HG03565 (cell line): ENCODE data around the gene DNAJB6.
A peak's percentile ranks its signal among the peaks of the same experiment; 100 is the strongest.
"Not testable (repeated sequence)": the region's sequence is repeated elsewhere in the genome, so short reads cannot be mapped to it uniquely, and the experiment has no call there.

Source experiments
- ATAC-seq: cut with Tn5 transposase; IDR thresholded peaks from one replicate; pipeline ENCODE4 v1.9.1; 2021; ENCODE audit warnings: mild to moderate bottlenecking, moderate library complexity; ENCODE audit not compliant: unreplicated experiment

Gene DNAJB6

DNA sequence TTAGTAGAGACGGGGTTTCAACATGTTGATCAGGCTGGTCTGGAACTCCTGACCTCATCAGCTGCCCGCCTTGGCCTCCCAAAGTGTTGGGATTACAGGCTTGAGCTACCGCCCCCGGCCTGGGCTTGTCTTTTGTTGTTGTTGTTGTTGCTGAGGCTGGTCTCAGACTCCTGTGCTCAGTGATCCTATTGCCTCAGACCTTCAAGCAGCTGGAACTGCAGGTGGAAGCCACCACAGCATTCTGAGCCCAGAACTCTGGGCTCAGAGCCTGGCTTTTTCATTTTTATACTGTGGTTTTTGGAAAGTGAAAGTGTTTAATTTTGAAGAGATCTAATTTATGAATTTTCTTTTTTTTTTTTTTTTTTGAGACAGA is 16.2 kb upstream of the DNAJB6 start:
- no peak for ATAC-seq

DNA sequence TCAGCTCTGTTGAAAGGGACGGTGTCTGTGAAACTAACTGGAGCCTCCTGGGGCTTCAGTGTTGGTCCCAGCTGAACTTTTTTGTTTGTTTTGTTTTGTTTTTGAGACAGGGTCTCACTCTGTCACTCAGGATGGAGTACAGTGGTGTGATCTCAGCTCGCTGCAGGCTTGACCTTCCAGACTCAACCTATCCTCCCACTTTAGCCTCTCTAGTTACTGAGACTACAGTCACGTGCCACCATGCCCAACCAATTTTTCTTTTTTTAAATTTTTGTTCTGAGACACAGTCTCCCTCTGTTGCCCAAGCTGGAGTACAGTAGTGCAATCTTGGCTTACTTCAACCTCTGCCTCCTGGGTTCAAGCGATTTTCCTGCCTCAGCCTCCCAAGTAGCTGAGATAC is 13.4 kb upstream of the DNAJB6 start:
- no peak for ATAC-seq

DNA sequence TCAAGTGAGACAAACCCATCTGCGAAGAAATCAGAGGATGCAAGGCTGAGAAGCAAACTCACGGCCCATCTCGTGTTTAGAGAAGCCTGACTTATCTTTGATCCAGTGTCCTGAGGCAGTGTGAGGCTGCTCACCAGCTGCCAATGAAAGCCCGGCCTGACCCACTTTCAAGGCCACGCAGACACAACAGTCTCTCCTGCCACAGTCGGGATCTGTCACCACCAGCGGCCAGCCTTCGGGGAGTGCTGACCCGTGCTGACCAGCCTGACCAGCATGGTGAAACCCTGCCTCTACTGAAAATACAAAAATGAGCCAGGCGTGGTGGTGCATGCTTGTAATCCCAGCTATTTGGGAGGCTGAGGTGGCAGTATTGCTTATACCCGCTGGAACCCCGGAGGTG is 7.4 kb upstream of the DNAJB6 start:
- no peak for ATAC-seq

DNA sequence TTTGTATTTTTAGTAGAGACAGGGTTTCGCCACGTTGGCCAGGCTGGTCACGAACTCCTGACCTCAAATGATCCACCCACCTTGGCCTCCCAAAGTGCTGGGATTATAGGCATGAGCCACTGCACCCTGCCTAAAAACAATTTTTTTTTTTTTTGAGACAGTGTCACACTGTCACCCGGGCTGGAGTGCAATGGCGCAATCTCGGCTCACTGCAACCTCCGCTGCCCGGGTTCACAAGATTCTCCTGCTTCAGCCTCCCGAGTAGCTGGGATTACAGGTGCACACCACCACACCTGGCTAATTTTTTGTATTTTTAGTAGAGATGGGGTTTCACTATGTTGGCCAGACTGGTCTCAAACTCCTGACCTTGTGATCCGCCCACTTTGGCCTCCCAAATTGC is 6.2 kb upstream of the DNAJB6 start:
- not testable (repeated sequence) for ATAC-seq

DNA sequence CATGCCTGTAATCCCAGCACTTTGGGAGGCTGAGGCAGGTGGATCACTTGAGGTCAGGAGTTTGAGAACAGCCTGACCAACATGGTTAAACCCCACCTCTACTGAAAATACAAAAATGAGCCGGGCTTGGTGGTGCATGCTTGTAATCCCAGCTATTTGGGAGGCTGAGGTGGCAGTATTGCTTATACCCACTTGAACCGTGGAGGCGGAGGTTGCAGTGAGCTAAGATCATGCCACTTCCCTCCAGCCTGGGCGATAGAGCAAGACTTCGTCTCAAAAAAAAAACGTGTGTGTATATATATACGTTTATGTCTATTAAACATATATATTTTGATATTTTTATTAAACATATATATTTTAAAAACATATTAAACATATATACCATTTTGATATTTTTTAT is 5.8 kb upstream of the DNAJB6 start:
- not testable (repeated sequence) for ATAC-seq

DNA sequence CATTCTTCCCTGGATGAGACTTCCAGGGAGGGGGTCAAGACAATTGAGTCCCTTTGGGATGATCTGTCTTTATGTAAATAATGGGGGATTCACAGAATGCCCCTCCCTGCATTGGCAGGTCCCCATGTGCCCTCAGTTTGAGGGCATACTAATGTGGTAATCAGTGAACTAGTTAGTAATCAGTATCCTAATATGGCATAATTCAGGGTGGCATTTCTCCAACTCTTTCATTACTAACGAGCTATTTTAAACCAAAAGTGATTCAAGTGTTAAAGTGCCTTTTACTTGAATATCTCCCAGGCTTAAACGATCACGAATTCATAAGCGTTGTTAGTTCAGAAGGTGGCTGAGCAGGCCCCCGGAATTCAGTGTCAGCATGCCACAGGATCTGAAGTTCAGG is 1.6 kb upstream of the DNAJB6 start:
- no peak for ATAC-seq

DNA sequence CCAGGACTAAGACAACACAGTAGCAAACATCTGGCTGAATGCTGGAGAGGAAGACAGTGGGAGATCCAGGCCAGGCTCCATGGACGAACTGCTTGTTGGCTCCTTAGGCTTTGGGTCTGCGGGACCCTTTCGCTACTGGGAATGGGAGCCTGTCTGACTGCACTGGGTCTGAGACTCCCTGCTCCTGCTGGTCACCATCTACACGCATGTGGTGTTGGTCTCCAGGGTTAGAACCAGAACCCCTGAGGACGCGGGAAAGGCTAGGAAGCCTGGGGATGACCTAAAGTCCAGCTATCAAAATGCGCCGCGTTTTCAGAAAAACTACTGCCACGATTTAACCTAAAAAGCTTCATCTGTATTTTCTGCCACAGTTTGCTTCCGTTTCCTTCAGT is 817 bp upstream of the DNAJB6 start:
- no peak for ATAC-seq

DNA sequence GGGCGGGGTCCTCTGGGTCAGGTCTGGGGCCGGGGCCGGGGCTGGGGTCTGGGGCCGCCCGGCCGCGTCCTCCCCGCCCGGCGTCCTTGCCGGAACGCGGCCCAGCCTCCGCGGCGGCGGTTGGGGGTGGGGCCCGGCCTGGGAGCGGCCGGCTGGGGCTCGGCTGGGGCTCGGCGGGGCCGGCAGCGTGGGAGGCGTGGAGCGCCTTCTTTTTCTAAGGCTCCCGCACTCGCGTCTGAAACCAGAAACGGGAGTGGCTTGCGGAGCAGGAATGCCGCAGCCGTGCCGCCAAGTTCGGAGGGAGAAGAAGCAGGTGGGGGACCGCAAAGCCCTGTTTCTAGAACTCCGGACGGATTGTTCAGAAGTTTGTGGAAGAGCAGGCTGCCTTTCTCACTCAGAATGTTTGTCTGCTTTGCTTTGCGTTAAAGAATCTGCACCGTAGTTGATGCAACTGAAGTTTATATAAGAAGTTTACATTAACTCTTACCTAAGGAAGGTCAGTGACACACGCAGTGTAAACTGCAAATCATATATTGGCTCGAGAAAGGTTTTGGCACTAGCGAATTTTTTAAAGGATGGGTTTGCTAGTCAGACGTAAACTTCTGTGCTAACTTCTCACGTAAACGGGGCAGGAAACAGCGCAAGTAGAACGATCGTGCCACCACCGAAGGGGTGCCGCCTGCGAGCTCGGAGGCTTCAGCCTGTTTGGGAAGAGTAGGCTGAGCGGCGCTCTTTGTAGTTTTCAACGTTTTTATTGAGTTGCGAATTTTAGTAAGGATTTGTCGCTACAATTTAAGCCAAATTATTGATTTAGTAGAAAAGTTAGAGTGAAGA is 729 bp downstream of the DNAJB6 start:
- ATAC-seq, result peak; percentile 16

DNA sequence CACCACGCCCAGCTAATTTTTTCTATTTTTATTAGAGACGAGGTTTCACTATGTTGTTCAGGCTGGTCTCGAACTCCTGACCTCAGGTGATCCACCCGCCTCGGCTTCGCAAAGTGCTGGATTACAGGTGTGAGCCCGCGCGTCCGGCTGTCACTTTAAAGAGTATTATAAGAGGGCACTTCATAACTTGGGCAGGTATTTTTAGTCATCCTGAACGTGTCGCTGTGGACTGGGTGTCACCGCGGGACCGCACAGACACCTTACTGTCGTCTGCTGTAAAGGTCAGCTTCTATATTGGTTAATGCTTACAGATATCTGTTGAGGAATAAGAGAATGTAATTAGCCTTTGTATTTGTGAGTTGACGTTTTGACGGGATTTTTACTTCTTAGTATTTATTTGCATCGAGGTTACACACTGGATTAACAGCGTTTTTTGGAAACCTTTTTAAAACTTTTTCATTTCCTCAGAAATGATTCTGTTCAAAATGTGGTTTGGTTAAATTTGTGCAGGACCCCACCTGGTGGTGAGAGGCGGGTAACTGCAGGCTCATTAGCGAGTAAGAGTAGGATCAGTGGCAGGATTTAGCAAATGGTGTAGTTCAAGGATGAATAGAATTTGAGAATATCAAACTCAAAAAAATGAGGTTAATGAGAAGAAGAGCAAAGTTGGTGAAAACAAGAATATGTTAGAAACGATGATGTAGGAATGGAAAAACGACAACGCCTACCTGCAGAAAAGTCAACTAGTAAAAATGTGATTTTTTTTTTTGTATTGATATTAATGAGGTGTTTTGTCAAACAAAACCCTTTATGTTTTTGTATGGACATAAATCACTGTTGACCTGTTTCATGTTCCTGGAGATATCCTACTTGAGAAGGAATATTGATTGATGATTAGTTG is 3.2 kb downstream of the DNAJB6 start:
- no peak for ATAC-seq

DNA sequence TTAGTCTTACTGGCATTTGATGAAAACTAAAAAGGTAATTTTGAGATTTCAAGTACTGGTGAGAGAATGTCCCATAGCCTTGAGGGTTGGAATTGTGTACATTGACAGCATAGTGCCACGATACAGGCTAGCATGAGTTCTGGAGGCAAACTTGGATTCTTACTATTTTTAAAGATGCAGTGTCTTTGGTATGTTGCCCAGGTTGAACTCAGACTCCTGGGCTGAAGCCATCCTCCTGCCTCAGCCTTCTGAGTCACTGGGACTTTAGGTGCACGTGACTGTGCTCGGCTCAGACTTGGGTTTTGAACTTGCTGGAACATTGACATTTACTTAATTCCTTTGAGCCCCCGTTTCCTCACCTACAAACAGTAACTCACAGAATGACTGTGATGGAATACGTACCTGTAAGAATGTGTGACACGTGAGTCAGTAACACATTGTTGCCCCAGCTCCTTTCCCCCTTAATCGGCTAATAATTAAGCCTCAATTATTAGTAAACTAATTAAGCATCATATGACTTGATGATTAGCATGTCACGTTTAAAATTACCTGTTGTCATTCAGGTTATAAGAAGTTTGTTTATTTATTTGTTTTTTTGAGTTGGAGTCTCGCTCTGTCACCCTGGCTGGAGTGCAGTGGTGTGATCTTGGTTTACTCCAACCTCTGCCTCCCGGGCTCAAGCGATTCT is 10.6 kb downstream of the DNAJB6 start:
- ATAC-seq, result no peak

DNA sequence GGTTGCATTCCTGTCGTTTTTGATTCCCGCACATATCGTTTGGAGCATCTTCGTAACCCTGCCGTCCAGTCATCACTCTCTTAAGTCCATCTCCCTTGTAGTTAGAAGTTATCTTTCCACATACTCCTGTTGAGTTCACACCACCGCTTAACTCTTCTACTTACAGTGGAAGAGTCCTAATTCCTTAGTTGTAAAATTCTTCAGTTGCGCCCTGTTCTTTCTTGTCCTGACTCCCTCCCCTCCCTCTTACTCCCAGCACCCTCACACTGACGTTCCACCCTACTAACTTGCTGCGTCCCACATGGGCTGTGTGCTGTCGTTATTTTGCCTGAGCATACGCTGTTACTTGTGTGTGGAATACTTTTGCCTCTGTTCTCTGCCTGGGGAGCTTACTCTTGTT is 11.7 kb downstream of the DNAJB6 start:
- ATAC-seq, result no peak

DNA sequence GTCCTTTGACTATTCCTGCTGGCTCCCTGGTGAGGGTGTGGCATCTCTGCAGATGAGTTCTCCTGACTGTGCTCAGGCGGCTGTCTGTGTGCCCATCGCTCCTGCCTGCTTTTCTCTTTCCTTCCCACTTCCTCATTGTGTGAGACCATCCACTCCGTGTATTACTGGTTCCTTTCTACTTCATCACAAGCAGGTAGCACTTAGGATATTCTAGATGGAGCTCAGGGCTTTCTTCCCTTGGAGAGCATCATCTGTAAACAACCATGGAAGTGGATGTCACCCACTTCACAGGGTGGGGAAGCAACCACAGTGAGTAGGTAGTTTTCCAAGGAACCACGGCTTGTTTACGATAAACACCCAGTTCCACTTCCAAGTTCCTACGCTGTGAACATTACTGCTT is 15.7 kb downstream of the DNAJB6 start:
- no peak for ATAC-seq

DNA sequence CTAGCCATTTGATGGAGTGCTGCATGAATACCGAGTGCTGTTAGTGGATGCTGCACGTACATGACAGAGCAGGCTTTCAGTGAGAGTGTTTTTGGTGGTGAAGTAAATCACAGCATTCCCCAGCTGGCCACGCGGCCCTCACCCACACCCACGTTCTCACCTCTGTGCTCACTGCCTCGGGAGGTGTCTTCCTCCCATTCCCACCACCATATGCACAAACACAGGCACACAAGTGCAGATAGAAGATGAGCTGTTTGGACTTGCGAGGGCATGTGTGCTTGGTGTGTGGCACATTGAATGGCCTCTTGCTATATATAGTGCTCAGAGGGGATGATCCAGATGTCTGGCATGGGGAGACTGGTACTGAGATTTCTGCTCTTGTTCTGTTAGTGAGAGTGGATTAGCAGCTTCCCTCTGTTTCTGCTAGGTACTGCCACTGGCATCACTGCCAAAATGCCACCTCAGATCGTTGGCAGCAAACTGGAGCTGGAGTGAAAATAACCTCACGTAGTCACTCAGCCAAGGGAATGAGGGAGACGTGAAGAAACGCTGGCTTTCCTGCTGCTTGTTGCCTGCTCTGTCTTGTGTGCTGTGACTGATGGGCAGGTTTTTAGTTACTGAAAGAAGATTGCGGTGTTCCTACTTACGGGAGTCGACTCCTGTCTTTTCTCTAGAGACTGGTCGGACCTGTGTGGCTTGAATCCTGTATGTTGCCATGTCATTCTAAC is 19.1 kb downstream of the DNAJB6 start:
- no peak for ATAC-seq

DNA sequence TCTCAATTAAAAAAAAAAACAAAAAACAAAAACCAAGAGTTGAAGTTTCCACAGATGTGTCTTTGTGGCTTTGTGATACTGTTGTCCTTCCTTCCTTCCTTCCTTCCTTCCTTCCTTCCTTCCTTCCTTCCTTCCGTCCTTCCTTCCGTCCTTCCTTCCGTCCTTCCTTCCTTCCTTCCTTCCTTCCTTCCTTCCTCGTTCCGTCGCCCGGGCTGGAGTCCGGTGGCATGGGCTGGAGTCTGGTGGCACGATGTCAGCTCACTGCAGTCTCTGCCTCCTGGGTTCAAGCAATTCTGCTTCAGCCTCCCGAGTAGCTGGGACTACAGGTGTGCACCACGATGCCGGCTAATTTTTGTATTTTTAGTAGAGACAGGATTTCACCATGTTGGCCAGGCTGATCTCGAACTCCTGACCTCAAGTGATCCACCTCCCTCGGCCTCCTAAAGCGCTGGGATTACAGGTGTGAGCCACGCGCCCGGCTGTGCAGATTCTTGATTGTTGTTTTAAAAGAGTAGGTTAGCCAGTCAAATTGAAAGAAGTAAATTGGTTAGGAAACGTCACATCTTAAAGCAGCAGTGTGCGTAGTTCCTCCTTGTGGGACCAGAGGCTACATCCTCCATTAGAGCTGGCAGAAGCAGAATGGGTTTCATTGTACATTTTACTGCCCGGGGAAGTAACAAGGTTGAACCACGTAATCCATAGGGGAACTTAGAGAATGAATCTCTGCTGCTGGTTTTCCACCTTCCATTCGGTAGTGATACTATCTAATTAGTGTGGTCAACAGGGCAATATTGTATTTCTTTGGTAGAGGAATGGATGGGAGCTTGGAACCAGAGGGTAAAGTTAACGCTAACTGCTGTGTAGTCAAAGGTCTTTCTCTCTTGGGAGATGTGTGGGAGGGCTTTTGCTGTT is 20.6 kb downstream of the DNAJB6 start:
- peak; percentile 92 for ATAC-seq

DNA sequence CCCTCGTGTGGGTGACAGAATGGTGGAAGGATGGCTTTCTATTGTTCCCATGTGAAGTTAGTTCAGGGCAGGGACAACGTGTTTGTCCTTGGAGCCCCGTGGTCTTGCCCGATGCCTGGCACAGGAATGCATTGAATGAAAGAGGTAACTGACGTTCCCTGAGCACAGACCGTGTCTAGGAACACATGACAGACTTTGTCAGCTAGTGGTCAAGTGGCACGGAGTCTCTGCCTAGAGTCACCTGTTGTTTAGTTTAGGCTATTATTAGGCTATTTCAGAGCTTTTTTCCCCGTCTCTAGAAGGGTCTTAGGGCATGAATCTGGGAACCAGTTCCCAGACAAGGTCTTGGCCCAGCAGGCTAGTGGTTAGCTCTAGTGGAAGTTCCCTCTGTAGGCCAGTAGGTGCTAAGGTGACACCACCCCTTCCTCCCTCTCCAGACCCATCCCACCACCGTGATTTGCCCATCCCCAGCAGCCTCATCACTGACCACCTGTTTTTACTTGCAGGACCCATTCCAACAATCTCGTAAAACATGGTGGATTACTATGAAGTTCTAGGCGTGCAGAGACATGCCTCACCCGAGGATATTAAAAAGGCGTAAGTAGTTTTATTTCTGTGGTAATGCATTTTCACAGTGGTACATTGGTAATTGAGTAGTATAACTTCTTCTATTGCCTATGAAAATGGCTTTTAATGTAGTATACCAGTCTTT is 21.4 kb downstream of the DNAJB6 start:
- ATAC-seq, result no peak

DNA sequence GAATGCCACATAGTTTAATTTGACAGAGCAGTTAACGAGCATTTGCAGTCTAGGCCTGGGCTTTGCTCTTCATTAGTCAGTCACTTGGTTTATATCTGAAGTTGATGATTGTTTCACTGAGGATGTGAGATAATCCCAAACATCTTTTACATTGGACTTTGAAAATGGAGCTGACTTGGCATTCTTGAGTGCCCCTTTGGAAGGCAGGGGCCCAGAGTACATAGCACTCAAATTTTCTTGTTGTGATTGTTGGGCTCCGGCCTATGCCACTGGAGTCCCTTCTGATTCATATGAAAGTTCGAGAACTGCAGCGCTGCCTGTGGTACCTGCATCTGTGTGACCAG is 21.9 kb downstream of the DNAJB6 start:
- ATAC-seq, result no peak

DNA sequence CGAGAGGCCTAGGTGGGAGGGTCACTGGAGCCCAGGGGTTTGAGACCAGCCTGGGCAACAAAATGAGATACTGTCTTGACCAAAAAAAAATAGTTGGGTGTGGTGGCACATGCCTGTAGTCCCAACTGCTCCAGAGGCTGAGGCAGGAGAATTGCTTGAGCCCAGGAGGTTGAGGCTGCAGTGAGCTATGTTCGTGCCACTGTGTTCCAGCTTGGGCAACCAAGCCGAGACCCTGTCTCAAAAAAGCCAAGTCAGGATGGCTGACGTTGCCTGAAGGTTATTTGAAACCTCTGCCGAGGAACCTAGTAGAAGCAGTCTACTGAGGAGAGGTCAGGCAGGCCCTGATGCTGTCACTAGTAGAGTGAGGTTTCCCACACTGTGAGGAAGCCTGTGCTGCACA is 22.8 kb downstream of the DNAJB6 start:
- no peak for ATAC-seq

DNA sequence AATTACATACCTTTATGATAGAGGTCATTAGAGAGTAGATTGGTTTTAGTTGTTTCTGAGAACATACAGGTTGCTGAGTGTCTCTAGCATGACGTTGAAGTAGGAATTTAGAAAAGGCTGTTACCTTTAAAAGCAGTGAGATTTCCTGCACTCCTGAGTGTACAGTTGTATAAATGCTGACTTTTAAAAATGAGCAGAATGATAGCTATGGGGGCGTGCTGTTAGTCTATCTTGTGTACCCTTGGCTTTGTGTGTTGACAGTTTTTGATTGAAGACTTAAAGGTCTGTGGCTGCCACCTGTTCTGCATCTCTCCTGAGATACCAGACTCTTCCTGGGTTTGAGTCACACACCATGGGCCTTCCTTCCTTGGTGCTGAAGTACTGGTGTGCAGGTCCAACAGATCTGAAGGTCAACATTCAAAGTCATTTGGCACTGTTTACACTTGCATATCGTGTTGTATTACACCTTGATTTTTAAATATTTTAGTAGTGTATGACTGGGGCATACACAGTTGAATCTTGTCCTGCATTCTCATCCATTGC is 23.8 kb downstream of the DNAJB6 start:
- ATAC-seq, result no peak

DNA sequence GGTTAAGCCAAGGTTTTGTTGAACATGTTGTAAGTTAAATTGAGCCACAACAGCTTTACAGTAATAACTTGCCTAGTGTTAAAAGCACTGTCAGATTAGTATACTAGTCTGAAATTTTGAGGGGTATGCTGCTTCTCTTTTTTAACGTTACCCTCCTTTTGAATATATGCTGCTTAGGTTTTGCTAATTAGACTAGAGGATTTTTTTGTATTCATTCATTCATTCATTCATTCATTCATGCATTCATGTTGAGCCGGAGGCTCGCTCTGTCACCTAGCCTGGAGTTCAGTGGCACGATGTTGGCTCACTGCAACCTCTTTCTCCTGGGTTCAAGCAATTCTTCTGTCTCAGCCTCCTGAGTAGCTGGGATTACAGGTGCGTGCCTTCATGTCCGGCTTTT is 24.7 kb downstream of the DNAJB6 start:
- ATAC-seq, result no peak
